GM18867 (cell line): ENCODE measurements around the gene ERGIC1.

Experiments used
- ATAC-seq: cut with Tn5 transposase; IDR thresholded peaks from one replicate; pipeline ENCODE4 v1.9.1; 2021; ENCODE audit warnings: mild to moderate bottlenecking, moderate library complexity; ENCODE audit not compliant: unreplicated experiment

ERGIC1 gene

GRCh38 chr5:172898843-172899369 is 64.9 kb downstream of the ERGIC1 start:
- ATAC-seq, result no peak

- ATAC-seq, result no peak
These were observed 65.4 kb downstream of the ERGIC1 start for GRCh38 chr5:172899436-172899835.

- no peak for ATAC-seq
These were observed 67.1 kb downstream of the ERGIC1 start for GRCh38 chr5:172901012-172901780.

DNA sequence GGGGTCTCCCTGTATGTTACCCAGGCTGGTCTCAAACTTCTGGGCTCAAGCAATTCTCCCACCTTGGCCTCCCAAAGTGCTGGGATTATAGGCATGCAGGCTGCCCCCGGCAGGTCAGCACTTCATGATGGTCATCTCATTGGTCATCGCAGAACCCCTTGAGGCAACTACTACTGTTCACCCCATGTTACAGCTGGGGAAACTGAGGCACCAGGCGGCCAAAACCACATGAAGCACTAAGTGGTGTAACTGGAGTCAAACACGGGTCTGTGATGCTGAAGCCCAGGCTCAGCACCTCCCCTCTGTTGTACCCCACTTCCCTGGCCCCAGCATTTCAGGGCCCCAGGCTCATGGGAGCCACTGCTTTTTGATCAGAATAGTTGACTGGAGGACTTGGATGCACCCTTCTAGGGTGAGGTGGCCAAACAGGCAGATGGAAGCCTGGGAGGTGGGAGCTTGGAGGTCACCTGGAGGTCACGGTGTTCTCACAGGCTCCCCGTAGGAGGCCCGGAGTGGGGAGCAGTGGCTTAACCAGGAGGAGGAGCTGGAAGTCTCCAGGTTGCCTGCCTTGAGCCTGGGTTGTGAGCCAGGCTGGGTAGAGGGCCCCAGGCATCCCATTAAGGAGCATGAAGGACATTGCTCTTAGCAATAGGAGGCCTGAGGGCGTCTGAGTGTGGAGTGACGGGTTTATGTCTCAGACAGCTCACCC is 67.9 kb downstream of the ERGIC1 start:
- no peak for ATAC-seq

DNA sequence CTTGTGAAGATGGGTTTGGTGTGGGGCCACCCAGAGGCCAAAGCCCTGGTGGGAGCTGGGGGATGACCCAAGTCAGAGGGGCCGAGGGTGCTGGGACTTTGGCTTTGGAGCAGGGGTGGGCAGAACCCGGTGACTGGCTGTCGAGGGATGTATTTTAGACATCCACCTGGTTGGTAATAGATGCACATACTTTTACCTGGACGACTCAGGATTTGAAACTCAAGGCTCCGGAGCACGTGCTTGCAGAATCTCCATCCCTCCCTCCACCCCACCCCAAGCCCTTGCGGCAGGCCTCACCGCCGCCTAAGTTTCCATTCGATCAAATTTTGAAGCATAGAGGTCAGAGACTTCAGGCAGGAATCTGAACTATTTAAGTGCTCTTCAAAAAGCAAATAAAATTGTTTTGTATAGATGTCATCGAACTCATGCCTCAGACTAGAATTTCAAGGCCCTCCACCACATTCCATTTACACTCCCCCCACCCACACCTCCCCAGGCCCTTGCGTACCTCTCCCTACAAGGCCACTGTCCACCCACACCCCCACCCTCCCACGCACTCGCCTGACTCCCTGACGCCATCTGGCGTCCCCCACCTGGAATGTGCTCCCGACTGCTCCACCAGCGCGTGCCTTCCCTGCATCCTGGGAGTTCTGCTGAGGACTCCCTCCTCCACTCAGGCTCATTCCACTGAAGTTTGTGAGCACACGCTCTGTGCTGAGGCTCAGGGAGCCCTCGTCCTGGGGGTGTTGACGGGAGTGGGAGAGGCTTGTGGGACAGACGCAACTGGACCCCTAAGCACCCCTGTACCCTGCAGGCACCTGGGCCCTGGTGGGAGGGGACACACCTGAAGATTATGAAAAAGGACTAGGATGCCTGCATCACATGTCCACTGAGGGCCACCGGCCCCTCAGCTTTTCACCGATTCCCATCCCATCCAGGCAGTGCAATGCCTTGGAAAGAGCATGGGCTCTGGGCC is 68.7 kb downstream of the ERGIC1 start:
- no peak for ATAC-seq

DNA sequence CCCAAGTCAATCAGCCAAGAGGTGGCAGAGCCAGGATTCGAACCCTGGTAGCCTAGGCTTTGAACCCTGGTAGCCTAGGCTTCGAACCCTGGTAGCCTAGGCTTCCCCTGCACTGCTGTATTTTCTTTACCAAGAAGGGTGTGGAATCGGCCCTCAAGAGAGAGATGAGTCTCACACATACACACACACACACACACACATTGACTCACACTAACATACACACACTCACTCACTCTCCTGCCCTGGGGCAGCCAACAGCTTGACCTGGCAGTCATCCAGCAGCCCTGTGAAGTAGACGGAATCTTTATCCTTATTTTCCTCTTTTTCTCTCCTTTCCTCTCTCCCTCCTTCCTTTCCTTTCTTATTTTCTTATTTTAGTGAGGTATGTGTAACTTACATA is 69.7 kb downstream of the ERGIC1 start:
- no peak for ATAC-seq

DNA sequence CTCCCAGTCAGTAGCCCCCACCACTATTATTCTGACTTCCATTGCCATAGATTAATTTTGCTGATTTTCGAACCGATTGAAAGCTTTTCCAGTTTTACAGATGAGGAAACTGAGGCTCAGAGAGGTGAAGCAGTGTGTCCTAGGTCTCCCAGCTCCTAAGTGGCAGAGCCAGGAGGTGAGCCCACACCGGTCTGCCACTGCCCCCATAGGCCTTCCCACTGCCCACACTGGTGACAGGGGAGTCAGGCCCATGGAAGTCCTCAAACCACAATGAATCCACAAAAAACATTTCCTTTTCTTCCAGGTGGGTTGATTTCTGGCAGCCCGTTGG is 70.2 kb downstream of the ERGIC1 start:
- ATAC-seq, result no peak

- no peak for ATAC-seq
These were observed 70.7 kb downstream of the ERGIC1 start for GRCh38 chr5:172904643-172905345.

- ATAC-seq, result no peak
These were observed 71.5 kb downstream of the ERGIC1 start for GRCh38 chr5:172905346-172906140.

DNA sequence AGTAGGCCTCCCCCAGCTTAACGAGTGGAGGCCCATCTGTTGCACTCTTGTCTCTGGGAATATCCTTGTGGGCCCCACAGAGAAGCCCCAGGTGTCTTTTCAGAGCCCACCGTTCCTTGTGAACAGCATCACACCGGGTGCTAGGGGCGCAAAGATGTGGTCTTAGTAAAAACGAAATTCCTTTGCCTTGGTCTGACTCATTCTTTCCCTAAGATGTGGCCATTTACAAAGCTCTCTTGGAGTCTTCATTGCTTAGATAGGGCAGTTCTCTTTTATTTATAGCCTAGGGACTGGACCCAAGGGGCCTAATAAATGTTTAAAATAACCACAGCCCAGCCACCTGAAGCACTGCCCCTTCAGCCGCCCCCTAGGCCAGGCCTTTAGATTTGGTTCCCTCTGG is 72.4 kb downstream of the ERGIC1 start:
- ATAC-seq, result peak; percentile 37

DNA sequence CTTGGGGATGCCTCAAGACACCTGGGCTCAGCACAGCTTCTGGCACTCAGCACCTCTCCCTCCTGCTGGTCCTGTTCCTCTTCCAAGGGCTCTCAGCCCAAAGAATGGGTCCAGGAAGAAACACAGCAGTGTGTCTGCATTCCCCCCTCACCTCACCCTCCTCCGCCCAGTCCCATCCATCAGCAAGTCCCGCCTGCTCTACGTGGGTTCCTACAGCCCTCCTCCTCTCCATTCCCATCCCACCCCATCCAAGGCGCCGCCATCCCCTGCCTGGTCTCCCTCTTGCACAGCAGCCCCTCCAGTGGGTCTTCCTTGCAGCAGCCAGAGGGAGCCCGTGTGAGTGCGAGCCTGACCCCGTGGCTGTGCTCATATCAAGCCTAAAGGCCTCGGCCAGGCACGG is 72.8 kb downstream of the ERGIC1 start:
- no peak for ATAC-seq

DNA sequence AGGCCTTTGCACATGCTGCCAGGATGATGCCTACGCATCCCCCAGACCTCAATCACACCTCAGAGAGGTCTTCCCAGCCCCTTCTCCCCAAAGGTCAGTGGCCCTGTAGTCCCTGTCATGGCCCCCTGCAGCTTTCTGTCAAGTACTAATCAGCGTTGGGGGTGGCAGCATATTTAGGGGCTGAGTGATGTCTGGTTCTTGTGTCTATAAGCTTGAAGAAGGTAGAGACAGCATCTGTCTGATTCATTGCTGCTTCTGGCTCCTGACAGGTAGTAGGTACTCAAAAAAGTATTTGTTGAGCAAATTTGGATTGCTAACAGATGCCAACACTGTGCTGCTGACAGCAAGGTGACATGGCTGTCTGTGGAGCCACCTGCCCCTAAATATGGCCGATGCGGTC is 73.6 kb downstream of the ERGIC1 start:
- no peak for ATAC-seq

- ATAC-seq, result no peak
These were observed 74.6 kb downstream of the ERGIC1 start for GRCh38 chr5:172908662-172909061.

DNA sequence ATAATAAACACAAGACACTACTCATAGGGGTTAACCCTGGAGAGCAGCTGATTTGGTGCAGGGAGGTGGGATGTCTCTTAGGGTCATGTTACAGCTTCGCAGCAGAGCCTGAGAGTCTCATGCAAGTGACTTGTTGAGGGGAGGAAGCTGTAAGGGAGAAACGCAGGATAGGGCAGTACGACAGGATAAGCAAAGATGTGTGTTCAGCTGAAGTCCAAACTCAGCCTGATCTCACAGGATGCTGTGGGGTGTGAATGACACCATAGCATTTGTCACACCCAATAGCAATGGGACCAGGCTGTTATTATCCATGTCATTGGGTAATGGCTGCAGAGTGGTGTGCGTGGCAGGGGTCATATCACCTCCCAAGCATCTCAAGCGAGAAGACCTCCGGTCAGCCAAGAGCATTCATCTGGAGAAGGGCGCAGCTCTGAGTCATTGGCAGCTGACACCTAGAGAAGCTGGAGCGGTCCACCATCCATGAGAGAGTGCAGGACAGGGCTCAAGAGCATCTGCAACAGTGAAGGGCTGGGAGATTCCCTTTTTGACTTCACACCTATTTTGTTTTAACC is 76.0 kb downstream of the ERGIC1 start:
- peak; percentile 53 for ATAC-seq

GRCh38 chr5:172910828-172911627 is 77.0 kb downstream of the ERGIC1 start:
- peak; percentile 63 for ATAC-seq

- no peak for ATAC-seq
These were observed 77.5 kb downstream of the ERGIC1 start for GRCh38 chr5:172911628-172911880.

GRCh38 chr5:172911976-172912375 is 77.9 kb downstream of the ERGIC1 start:
- no peak for ATAC-seq

- ATAC-seq, result no peak
These were observed 79.2 kb downstream of the ERGIC1 start for GRCh38 chr5:172913117-172913850.
